HCT116 (cell line): ENCODE data around the gene NFIB. TPM values are rescaled to one million over a fixed set of nuclear protein-coding genes. Genes with fewer than 3 reads are reported as not detected.

Experiments
- ATAC-seq: fragments of 200-7000 bp; cut with Tn5 transposase; 2 replicates; pipeline ENCODE4 v1.9.1; 2020; ENCODE audit warnings: mild to moderate bottlenecking, moderate library complexity
- BruUV-seq: library from RNA; stranded (reverse); fragments of 400-500 nt; replicated peaks from 2 replicates; lab custom pipeline; 2021; lab: Mats Ljungman, UMichigan
- CTCF ChIA-PET: fragments of 300-600 bp; sonication (Branson Sonifier 250); formaldehyde crosslinking; loops from one replicate; lab custom pipeline; 2021; ENCODE audit warnings: antibody characterized with exemption; lab: Charles Lee
- POLR2A ChIA-PET: fragments of 300-600, 350-600 bp; sonication (Branson Sonifier 250); formaldehyde crosslinking; loops from one replicate; lab custom pipeline; 2021; ENCODE audit warnings: antibody characterized with exemption; lab: Charles Lee
- RAD21 ChIA-PET, 2 experiments: fragments of 300-600 bp; sonication (Branson Sonifier 250); formaldehyde crosslinking; loops; one replicate each; lab custom pipeline; 2023; ENCODE audit warnings: low total read pairs in 2 of 2; ENCODE audit not compliant: uncharacterized antibody in 2 of 2, unreplicated experiment in 2 of 2, low non-redundant PET in 1 of 2; lab: Charles Lee
- DNase-seq: peaks from one replicate; pipeline ENCODE4 v3.0.0-alpha.2; 2010; ENCODE audit warnings: low read depth, low spot score
- H2AFZ ChIP-seq: fragments of 200-600 bp; shearing (Covaris generic), sonication (generic); 2 replicates; pipeline ENCODE4 v1.6.1; 2017; ENCODE audit warnings: low read depth, mixed run types, mixed read lengths, antibody characterized with exemption, low read length; ENCODE audit not compliant: poor library complexity, severe bottlenecking
- H3K27ac ChIP-seq: 2 replicates; pipeline ENCODE4 v1.5.1; 2012; ENCODE audit warnings: low read depth, low read length
- H3K27me3 ChIP-seq: fragments of 200-600 bp; sonication (generic); 2 replicates; pipeline ENCODE4 v1.6.1; 2016; ENCODE audit warnings: mixed run types, low read length, mixed read lengths; ENCODE audit not compliant: insufficient read depth
- H3K36me3 ChIP-seq, 2 experiments: fragments of 200-500 bp in 1 of 2; fragments of 200-600 bp in 1 of 2; sonication (Bioruptor generic) in 1 of 2; sonication (generic) in 1 of 2; 2 replicates each; pipeline versions ENCODE4 v1.5.1 to v1.6.1; 2014 to 2016; ENCODE audit warnings: low read length in 2 of 2, inconsistent platforms in 1 of 2, mixed read lengths in 1 of 2, mixed run types in 1 of 2; ENCODE audit not compliant: insufficient read depth in 2 of 2, control insufficient read depth in 1 of 2
- H3K4me1 ChIP-seq, 2 experiments: fragments of 200-600 bp in 1 of 2; sonication (generic) in 1 of 2; 2 replicates each; pipeline versions ENCODE4 v1.5.1 to v1.6.1; 2012 to 2017; ENCODE audit warnings: low read length in 2 of 2, inconsistent platforms in 1 of 2, mild to moderate bottlenecking in 1 of 2, mixed read lengths in 1 of 2, mixed run types in 1 of 2, moderate library complexity in 1 of 2; ENCODE audit not compliant: insufficient read depth in 2 of 2, control insufficient read depth in 1 of 2
- H3K4me2 ChIP-seq: fragments of 200-600 bp; sonication (generic); 2 replicates; pipeline ENCODE4 v1.6.1; 2017; ENCODE audit warnings: mixed run types, low read length, mixed read lengths
- H3K4me3 ChIP-seq, 2 experiments: fragments of 200-600 bp in 1 of 2; sonication (generic) in 1 of 2; replicated peaks in 1 of 2; 2 replicates each; pipeline ENCODE4 v1.5.1; 2011 to 2016; ENCODE audit warnings: low read length in 2 of 2, control low read depth in 1 of 2, low read depth in 1 of 2, mild to moderate bottlenecking in 1 of 2, mixed read lengths in 1 of 2, mixed run types in 1 of 2
- H3K79me2 ChIP-seq: fragments of 200-600 bp; sonication (generic); 2 replicates; pipeline ENCODE4 v1.6.1; 2017; ENCODE audit warnings: mild to moderate bottlenecking, mixed run types, low read length, moderate library complexity, mixed read lengths; ENCODE audit not compliant: insufficient read depth
- H3K9ac ChIP-seq: fragments of 200-600 bp; sonication (generic); 2 replicates; pipeline ENCODE4 v1.6.1; 2016; ENCODE audit warnings: low read length, mixed read lengths
- H3K9me2 ChIP-seq: fragments of 200-600 bp; sonication (generic), shearing (Covaris generic); 2 replicates; pipeline ENCODE4 v1.6.1; 2017; ENCODE audit warnings: mixed run types, mild to moderate bottlenecking, moderate library complexity; ENCODE audit not compliant: insufficient read depth
- H3K9me3 ChIP-seq, 2 experiments: fragments of 200-500 bp in 1 of 2; fragments of 200-600 bp in 1 of 2; sonication (Bioruptor generic) in 1 of 2; sonication (generic) in 1 of 2; 2 replicates each; pipeline ENCODE4 v1.6.1; 2014 to 2017; ENCODE audit warnings: low read length in 2 of 2, mixed read lengths in 2 of 2, inconsistent platforms in 1 of 2, low read depth in 1 of 2, mild to moderate bottlenecking in 1 of 2, mixed run types in 1 of 2, moderate library complexity in 1 of 2; ENCODE audit not compliant: control insufficient read depth in 1 of 2, insufficient read depth in 1 of 2
- H4K20me1 ChIP-seq: fragments of 200-600 bp; sonication (generic), shearing (Covaris generic); 2 replicates; pipeline ENCODE4 v1.6.1; 2017; ENCODE audit warnings: mixed run types, mild to moderate bottlenecking, moderate library complexity; ENCODE audit not compliant: insufficient read depth
- CBX3 ChIP-seq: IDR thresholded peaks from 2 replicates; pipeline ENCODE4 v1.6.1; 2012; ENCODE audit warnings: low read depth
- CEBPB ChIP-seq: IDR thresholded peaks from 2 replicates; pipeline ENCODE4 v1.6.1; 2012; ENCODE audit warnings: low read depth
- EGR1 ChIP-seq: IDR thresholded peaks from 2 replicates; pipeline ENCODE4 v1.6.1; 2012; ENCODE audit warnings: low read depth
- ELF1 ChIP-seq: IDR thresholded peaks from 2 replicates; pipeline ENCODE4 v1.6.1; 2012; ENCODE audit warnings: low read depth, borderline replicate concordance
- EZH2 ChIP-seq: fragments of 200-600 bp; sonication (generic); IDR thresholded peaks from 2 replicates; pipeline ENCODE4 v1.6.1; 2017; ENCODE audit warnings: antibody characterized with exemption, mixed run types
- EZH2phosphoT487 ChIP-seq: fragments of 200-600 bp; IDR thresholded peaks from 2 replicates; pipeline ENCODE4 v1.6.1; 2018; ENCODE audit warnings: antibody characterized with exemption, borderline replicate concordance
- FOSL1 ChIP-seq: IDR thresholded peaks from 2 replicates; pipeline ENCODE4 v1.6.1; 2012; ENCODE audit warnings: low read depth
- MAX ChIP-seq: IDR thresholded peaks from 2 replicates; pipeline ENCODE4 v1.6.1; 2012
- POLR2A ChIP-seq: IDR thresholded peaks from 2 replicates; pipeline ENCODE4 v1.7.0; 2011; ENCODE audit warnings: borderline replicate concordance; ENCODE audit not compliant: insufficient read depth, insufficient read length; ENCODE audit errors: extremely low read depth
- POLR2AphosphoS5 ChIP-seq: IDR thresholded peaks from 2 replicates; pipeline ENCODE4 v1.6.1; 2011; ENCODE audit warnings: mild to moderate bottlenecking, low read depth, low read length, moderate library complexity
- RAD21 ChIP-seq: IDR thresholded peaks from 2 replicates; pipeline ENCODE4 v1.6.1; 2012; ENCODE audit warnings: low read depth, mild to moderate bottlenecking
- SIN3A ChIP-seq: IDR thresholded peaks from 2 replicates; pipeline ENCODE4 v1.6.1; 2012; ENCODE audit warnings: low read depth
- SRF ChIP-seq: IDR thresholded peaks from 2 replicates; pipeline ENCODE4 v1.6.1; 2012; ENCODE audit warnings: low read depth
- TCF7L2 ChIP-seq: IDR thresholded peaks from 2 replicates; pipeline ENCODE4 v1.7.0; 2011; ENCODE audit warnings: borderline replicate concordance, inconsistent platforms; ENCODE audit not compliant: insufficient read depth, insufficient read length; ENCODE audit errors: extremely low read depth
- ZFX ChIP-seq: fragments of 450-650 bp; IDR thresholded peaks from 2 replicates; pipeline ENCODE4 v1.6.1; 2017
- intact Hi-C: fragments of 100-400 bp; cut with micrococcal nuclease; formaldehyde crosslinking; loops from 2 replicates; pipeline ENCODE4 v1.10.0; 2022
- total RNA-seq: library from RNA; stranded (reverse); gene quantifications from one replicate; pipeline ENCODE4 v1.2.1, GENCODE V29; 2021; ENCODE audit not compliant: unreplicated experiment

NFIB gene
- total RNA-seq, 1 experiment from 2014 or later, result 6.6 TPM

DNA sequence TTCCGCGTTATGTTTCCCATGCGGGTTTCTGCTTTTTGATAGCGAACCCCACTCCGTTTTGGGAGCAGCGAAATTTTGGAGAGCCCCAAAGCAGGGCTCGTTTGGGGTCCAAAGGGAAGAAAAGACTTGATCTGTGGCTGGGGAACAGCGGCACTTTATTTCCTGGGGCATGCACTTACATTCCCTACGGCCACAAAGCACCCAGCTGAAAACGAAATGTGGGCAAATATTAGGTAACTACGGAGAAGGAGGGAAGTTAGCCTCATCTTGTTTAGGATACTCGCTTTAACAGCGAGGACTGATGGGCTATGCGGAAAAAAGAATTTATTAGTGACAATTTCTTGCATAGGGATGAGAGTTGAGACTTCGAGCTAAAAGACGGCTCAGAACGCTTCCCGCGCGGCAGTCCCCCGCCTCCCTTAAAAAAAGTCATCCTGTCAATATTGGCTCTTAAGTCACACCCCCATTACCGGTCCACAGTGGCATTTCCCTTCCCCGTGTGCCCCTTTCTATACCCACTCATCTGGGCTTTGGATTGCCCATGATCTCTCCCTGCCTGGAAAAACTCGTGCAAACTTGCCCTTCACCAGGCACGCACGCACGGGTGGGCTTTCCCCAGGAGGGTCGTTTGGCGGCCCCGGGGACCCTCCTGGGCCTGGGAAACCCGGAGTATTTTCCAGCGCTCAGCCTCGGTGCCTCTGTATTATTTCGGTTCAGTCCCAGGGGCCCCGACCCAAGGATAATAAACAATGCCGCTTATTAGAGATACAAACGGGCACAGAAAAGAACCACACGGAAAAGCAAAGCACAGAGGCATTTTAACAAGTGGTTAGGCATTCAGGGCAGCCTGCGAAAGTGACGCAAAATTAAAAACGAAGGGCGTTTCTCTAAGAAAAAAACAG is 35.8 kb upstream of the NFIB start:
- Histone ChIP-seq H2AFZ (no peak overlapping the region), H3K4me1 (no peaks in the 10 kb centered on the region), H3K9me2 (no peaks in the 10 kb centered on the region), H3K4me2 (no peak overlapping the region), H3K27me3 (no peaks in the 10 kb centered on the region), H3K27ac (no peak overlapping the region), H4K20me1 (no peaks in the 10 kb centered on the region)
- CTCF ChIA-PET, result no interaction called here
- intact Hi-C loops, result loop anchor here (5.0 to 10.0 kb wide), 2 partner anchors 285 to 1647 kb away; no protein-coding TSS in a partner anchor
- no peak for TF ChIP-seq CEBPB
- no peak for TF ChIP-seq POLR2A
- TF ChIP-seq EGR1, result no peak
- TF ChIP-seq ZFX, result no peak
- TF ChIP-seq MAX, result no peak
- TF ChIP-seq ELF1, result no peak
- TF ChIP-seq TCF7L2, result no peak
- no peak for TF ChIP-seq FOSL1
- no peak for TF ChIP-seq RAD21
- TF ChIP-seq POLR2AphosphoS5, result no peak
- TF ChIP-seq CBX3, result no peak
- TF ChIP-seq EZH2phosphoT487, result no peak
- TF ChIP-seq SRF, result no peak
- TF ChIP-seq EZH2, result no peak
- TF ChIP-seq SIN3A, result no peak
- TF ChIP-seq, all 23 proteins: peak for 0
- no peak overlapping the region for H3K9ac ChIP-seq
- BruUV-seq, result no TSS peak
- no peaks in the 10 kb centered on the region for H3K9me3 ChIP-seq
- no peaks in the 10 kb centered on the region for H3K79me2 ChIP-seq
- no peak for ATAC-seq
- H3K36me3 ChIP-seq, result no peaks in the 10 kb centered on the region
- no peak overlapping the region for H3K4me3 ChIP-seq
- no peak for DNase-seq
- ChIA-PET RAD21 (no interaction called here), POLR2A (no interaction called here)
